ENCODE data around the gene DIP2C.

Gene DIP2C

GRCh38 chr10:241451-241850 is 448.0 kb downstream of the DIP2C start:
- no peak for DNase-seq (ENCODE audit: low spot score)
- in situ Hi-C loops (cut with MboI; ENCODE audit: low sequenced_read_pairs, unreplicated experiment) = no loop called here
- TF ChIP-seq CTCF (IDR thresholded peaks at IDR 0.05; ENCODE audit: borderline replicate concordance, control extremely low read depth, extremely low read depth, insufficient read depth, missing control alignments) = no peak

GRCh38 chr10:239109-239508 is 450.4 kb downstream of the DIP2C start:
- in situ Hi-C loops (cut with MboI; ENCODE audit: low sequenced_read_pairs, unreplicated experiment) = no loop called here
- DNase-seq (ENCODE audit: low spot score) = no peak
- no peak for TF ChIP-seq CTCF (IDR thresholded peaks at IDR 0.05; ENCODE audit: borderline replicate concordance, control extremely low read depth, extremely low read depth, insufficient read depth, missing control alignments)

DNA sequence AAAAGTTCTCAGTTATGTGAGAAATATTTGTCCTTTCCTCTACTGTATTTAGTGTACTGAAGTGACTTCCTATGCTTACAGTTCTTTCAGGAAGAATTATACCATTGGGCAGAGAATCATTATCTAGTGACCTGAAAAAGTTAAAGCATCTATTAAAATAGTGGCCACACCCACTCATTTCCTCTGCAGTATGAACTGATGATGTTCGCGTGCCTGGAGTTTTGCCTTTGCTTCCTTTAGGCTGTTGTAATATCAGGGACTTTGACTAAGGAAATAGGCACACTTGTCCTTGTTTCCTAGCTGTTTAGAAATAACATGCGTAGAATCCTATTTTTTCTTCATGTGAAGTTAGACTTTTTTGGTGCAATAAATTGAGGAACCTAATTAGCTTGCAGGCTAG is 453.6 kb downstream of the DIP2C start:
- in situ Hi-C loops (cut with MboI; ENCODE audit: low sequenced_read_pairs, unreplicated experiment) = no loop called here
- TF ChIP-seq CTCF (IDR thresholded peaks at IDR 0.05; ENCODE audit: borderline replicate concordance, control extremely low read depth, extremely low read depth, insufficient read depth, missing control alignments) = no peak
- no peak for DNase-seq (ENCODE audit: low spot score)

DNA sequence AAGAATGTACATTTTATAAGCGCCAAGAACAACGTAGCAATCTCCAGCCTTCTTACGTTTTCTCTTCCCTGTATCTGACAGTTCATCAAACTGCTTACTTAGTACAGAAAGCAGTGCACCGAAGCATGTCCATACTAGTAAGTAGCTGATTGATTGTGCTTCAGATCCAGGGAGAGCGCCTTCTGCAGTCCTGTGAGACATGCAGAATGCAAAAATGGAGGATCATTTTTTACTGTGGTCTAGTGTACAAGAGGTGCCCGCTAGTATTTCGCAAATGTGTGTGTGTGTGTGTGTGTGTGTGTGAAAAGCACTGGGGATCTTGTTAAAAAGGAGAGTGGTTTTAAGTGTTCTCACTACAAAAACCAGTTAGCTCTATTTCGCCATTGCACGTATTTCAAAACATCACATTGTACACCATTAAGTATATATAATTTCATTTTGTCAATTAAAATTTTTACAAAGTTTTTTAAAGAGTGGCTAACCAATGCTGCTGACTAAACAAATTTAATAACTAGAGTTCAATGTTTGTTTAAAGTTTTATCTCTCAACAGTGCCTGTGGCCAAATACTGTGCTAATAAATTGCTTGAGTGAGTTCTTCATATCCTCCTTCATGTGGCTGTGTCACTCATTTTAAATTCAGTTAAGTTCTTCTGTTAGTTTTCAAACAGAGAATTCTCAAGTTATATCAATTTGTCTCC is 454.6 kb downstream of the DIP2C start:
- TF ChIP-seq CTCF (IDR thresholded peaks at IDR 0.05; ENCODE audit: borderline replicate concordance, control extremely low read depth, extremely low read depth, insufficient read depth, missing control alignments) = no peak
- in situ Hi-C loops (cut with MboI; ENCODE audit: low sequenced_read_pairs, unreplicated experiment) = no loop called here
- no peak for DNase-seq (ENCODE audit: low spot score)

- no peak for DNase-seq (ENCODE audit: low spot score)
- in situ Hi-C loops (cut with MboI; ENCODE audit: low sequenced_read_pairs, unreplicated experiment) = no loop called here
- TF ChIP-seq CTCF (IDR thresholded peaks at IDR 0.05; ENCODE audit: borderline replicate concordance, control extremely low read depth, extremely low read depth, insufficient read depth, missing control alignments) = no peak
Measured at GRCh38 chr10:232878-233277, 456.6 kb downstream of the DIP2C start.

- in situ Hi-C loops (cut with MboI; ENCODE audit: low sequenced_read_pairs, unreplicated experiment) = no loop called here
- no peak for DNase-seq (ENCODE audit: low spot score)
- no peak for TF ChIP-seq CTCF (IDR thresholded peaks at IDR 0.05; ENCODE audit: borderline replicate concordance, control extremely low read depth, extremely low read depth, insufficient read depth, missing control alignments)
Measured at GRCh38 chr10:232061-232460, 457.4 kb downstream of the DIP2C start.

All from GM13976 (cell line).